T follicular helper cell (primary cell): Measurements from ENCODE around the gene LYPD6.
"Not testable (repeated sequence)": the region's sequence is repeated elsewhere in the genome, so short reads cannot be mapped to it uniquely, and the experiment has no call there.

Experiments
- DNase-seq: peaks from one replicate; pipeline ENCODE4 v3.0.0-alpha.2; 2020; ENCODE audit warnings: low read depth
- total RNA-seq, 2 experiments: gene quantifications; one replicate each; lab custom pipeline; 2026; lab: John Stamatoyannopoulos, UW

LYPD6 gene, protein sequence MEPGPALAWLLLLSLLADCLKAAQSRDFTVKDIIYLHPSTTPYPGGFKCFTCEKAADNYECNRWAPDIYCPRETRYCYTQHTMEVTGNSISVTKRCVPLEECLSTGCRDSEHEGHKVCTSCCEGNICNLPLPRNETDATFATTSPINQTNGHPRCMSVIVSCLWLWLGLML
- total RNA-seq = 0 reads per million in 2 experiments

- DNase-seq = no peak
Observed at GRCh38 chr2:149330127-149331022, at the start of gene LYPD6. TSS of gene LYPD6 (plus strand) at chr2:149330587. CDS start at chr2:149437709, 107,122 bp downstream.

DNA sequence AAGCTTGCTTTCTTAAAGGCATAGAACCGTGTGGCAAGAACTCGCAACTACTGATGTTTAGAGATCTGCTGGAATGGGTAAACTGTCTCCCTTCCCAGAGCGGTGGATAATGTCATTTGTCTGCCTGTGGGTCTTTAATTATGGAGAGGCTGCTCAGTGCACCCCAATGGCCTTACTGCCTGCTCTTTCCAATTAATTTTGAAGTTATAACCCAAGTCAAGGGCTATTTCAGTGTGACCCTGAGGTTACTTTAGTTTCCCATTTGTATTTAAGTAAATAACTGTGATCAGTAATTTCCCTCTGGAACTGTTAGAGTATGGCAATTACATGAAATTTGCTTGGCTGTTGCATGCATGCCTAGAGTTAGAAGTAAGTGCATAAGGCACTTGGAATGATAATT, 48.9 kb upstream of the LYPD6 start:
- DNase-seq = no peak

- DNase-seq = no peak
Observed at GRCh38 chr2:149290662-149291061, 39.7 kb upstream of the LYPD6 start.

DNA sequence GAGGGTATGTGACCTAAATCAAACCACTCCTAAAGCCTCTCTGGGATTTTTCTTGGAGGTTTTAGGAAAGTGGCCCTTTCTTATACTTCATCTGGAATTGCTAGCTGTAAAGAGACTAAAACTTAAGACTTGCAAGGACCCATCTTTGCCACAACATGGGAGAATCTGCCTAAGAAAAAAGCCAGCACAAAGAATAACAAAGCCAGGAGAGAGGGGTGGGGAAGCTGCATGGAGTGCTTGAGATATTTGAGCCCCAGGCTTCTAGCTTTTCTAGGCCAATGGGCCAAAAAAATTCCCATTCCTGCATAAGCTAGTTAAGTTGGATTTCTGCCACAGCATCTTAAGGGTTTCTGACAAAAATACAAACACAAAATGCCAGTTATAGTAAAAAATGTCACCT, 38.5 kb upstream of the LYPD6 start:
- DNase-seq = no peak

- no peak for DNase-seq
Observed at GRCh38 chr2:149296031-149296430, 34.4 kb upstream of the LYPD6 start.

DNA sequence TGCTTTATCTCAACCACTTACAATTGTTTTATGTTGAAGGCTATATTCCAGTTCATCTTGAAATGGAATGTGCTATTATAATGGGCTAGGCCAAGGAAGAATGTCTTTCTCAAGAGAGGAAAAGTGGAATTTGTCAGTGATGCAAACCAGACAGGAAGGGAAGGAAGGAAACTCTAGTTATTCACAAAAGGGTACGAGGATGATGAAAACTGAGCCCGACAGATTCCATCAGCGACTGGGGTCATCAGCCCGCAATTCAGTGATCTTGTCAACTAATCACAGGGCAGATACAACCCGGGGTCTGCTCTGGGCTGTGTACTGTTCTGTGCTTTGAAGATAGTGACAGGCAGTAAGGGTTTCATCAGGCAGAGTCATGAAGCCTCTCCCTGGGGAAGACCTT, 23.4 kb upstream of the LYPD6 start:
- DNase-seq = no peak

GRCh38 chr2:149310349-149310748, 20.0 kb upstream of the LYPD6 start:
- no peak for DNase-seq

GRCh38 chr2:149312039-149312438, 18.3 kb upstream of the LYPD6 start:
- DNase-seq = no peak

- no peak for DNase-seq
Observed at GRCh38 chr2:149313512-149313972, 16.8 kb upstream of the LYPD6 start.

DNA sequence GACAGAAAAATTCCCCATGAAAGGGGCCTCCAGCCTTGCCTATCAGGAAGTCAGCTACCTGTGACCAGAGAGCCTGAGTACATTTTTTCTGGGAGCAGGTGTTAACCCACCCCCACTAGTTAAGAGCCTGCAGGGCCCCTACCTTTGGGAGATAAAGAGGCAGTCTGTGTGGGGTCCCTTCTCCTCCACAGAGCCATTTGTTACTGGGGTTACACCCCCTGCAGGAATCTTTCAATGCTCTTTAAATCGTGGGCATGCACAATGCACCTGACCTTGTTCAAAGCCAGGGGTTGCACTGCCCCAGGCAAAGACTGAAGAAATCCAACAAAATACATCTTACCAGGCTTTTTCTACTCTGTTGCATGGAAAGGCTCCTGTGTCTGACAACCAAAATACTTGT, 15.7 kb upstream of the LYPD6 start:
- DNase-seq = no peak

DNA sequence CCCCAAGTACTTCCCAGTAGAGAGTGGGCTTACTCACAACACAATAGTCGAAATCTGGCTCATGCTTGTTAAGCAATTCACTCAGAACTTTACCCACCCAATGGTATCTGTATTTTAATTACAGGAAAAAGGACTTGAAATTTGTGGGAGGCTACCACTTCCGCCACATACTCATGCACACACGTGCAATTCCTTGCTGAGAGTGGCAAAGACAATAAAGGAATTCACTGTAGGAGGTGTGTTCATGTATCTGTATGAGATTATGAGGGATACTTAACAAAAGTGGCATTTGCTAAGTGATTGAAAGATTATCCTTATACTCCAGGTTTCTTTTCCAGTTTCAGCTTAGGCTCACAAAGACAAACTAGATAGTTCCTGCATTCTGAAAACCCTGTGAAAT, 14.9 kb upstream of the LYPD6 start:
- DNase-seq = no peak

DNA sequence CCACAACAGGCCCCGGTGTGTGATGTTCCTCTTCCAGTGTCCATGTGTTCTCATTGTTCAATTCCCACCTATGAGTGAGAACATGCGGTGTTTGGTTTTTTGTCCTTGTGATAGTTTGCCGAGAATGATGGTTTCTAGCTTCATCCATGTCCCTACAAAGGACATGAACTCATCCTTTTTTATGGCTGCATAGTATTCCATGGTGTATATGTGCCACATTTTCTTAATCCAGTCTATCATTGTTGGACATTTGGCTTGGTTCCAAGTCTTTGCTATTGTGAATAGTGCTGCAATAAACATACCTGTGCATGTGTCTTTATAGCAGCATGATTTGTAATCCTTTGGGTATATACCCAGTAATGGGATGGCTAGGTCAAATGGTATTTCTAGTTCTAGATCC, 11.8 kb upstream of the LYPD6 start:
- not testable (repeated sequence) for DNase-seq

GRCh38 chr2:149320362-149320761, 10.0 kb upstream of the LYPD6 start:
- no peak for DNase-seq

GRCh38 chr2:149329068-149329467, 1.3 kb upstream of the LYPD6 start:
- no peak for DNase-seq

DNA sequence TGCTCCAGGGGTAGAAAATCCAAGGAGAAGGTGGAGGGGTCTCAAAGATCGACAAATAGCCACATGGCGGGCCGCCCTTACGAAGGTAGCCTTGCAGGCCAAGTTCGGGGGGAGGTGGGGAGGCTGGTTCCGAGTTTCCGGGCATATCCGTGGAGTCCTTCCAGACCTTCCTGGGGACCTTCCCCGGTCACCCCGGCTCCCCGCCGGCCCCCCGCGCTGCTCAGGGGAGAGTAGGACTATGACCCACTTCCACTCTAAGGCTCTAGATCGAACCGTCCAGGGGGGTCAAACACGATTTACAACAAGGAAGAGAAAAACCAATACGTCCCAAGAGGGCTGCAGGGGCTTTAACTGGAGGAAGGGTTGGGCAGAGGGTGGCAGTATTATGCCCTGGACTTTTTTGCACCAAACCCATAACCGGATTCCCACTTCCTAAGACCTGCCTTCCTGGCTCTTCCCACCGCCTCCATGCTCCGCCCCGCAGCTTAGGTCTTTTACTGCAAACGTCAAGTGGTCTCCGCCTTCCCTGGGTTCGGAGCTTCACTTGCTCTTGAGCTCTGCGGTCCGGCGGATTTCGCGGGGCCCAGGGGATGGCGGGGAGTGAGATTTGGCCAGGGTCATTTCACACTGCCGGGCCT, 779 bp upstream of the LYPD6 start:
- DNase-seq = no peak

DNA sequence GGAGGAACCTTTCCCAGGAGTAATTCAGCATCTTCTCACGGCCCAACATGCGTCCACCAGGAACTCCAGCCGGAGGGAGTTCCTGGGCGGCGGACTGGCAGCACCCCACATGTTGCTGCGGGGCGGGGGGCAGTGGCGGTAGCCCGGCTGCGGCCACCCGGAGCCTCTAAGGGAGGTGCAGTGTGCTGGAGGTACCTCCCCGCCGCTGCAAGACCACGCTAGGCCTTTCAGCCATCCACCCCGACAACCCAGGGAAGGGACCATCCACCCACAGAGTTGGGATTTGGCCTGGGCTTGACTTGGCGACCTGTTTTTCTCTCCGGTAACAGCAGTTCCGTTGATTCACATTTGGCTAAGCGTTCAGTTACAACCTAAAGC, 625 bp downstream of the LYPD6 start:
- DNase-seq = no peak

- no peak for DNase-seq
Observed at GRCh38 chr2:149332364-149332763, 2.0 kb downstream of the LYPD6 start.

DNA sequence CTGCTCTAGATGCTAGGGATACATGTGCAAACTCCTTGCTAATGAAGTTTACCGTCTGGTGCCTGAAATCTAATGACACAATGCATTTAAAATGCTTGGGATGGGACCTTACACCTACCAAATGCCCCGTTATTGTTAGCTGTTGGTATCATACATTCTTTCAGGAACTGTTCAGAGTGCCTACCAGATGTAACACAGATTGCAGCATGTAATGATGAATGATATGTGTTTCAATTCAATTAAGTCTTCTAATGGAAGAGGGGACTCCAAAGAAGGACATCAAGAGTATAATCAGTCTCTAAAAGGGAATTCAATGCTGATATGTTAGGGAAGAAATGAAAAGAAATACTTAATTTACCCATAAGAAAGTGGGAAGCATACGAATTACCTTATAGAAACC, 3.2 kb downstream of the LYPD6 start:
- DNase-seq = no peak

GRCh38 chr2:149334156-149334555, 3.8 kb downstream of the LYPD6 start:
- DNase-seq = no peak

DNA sequence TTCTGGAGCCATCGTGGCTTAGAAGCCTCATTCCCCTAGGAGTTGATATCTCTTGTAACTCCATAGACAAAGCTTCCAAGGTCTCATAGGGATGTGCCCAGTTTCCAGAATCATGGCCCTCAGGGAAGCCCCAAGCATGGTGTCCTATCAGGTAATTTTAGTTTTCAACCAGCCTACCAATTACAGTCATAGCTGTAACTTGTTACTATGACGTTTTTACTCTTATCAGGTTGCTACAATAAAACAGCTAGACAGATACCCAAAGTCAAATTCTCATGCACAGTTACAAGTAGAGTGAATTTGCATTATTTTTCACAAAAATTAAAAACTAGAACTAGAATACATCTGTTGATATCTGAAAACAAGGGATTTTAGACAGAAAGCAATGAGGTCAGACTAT, 8.9 kb downstream of the LYPD6 start:
- no peak for DNase-seq

DNA sequence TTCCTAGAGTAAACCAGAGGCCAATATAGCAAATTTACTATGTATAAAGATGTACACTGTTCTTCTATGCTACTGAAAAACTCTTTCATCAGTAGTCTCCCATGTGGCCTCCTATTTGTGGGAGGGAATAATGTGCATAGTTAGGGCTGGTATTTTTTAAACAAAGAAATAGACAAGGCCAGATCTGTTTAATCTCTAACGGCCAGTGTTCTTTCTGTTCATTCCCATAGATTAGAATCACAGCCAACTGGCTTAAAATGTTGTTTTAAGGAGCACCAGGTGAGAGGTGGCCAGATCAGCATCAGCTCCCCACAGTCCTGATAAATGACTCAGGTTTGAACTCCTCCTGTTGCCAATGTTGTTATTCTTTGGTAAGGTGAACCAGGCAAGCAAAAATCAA, 12.1 kb downstream of the LYPD6 start:
- DNase-seq = no peak

DNA sequence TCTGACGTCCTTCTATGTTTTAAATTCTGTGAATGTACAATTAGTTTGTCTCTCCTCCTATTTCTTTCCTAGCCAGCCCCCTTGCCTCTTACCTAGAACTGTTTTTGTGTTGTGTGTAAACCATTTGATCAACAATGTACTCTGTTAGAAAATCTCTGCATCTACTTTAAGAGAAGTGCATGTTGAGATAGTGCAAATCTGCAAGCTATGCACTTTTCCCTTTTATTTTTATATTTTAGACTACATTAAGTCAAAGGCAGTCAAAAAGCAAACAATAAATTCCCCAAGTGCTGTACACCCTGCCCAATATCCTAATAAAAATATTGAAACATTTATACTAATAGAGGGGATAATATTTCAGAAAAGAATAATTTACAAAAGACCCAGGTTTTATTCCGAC, 13.7 kb downstream of the LYPD6 start:
- no peak for DNase-seq

- no peak for DNase-seq
Observed at GRCh38 chr2:149346272-149346671, 15.9 kb downstream of the LYPD6 start.
